GM12892 (cell line): ENCODE results near the gene BAIAP3.

Experiments used
- DNase-seq: peaks from one replicate; pipeline ENCODE4 v3.0.0; 2011; ENCODE audit not compliant: insufficient read length
- FAIRE-seq: peaks from 2 replicates; lab custom pipeline; 2011; peaks lifted over from hg19 to GRCh38; lab: Jason Lieb, UNC
- POLR2A ChIP-seq: IDR thresholded peaks from 2 replicates; pipeline ENCODE4 v1.6.1; 2011; ENCODE audit warnings: low read depth, low read length, control low read depth
- POLR2AphosphoS5 ChIP-seq: IDR thresholded peaks from 2 replicates; pipeline ENCODE4 v1.6.1; 2011; ENCODE audit warnings: low read depth, low read length, control low read depth
- TAF1 ChIP-seq: IDR thresholded peaks from 2 replicates; pipeline ENCODE4 v1.6.1; 2011; ENCODE audit warnings: low read depth, mild to moderate bottlenecking, control low read depth, low read length, borderline replicate concordance

The BAIAP3 gene

DNA sequence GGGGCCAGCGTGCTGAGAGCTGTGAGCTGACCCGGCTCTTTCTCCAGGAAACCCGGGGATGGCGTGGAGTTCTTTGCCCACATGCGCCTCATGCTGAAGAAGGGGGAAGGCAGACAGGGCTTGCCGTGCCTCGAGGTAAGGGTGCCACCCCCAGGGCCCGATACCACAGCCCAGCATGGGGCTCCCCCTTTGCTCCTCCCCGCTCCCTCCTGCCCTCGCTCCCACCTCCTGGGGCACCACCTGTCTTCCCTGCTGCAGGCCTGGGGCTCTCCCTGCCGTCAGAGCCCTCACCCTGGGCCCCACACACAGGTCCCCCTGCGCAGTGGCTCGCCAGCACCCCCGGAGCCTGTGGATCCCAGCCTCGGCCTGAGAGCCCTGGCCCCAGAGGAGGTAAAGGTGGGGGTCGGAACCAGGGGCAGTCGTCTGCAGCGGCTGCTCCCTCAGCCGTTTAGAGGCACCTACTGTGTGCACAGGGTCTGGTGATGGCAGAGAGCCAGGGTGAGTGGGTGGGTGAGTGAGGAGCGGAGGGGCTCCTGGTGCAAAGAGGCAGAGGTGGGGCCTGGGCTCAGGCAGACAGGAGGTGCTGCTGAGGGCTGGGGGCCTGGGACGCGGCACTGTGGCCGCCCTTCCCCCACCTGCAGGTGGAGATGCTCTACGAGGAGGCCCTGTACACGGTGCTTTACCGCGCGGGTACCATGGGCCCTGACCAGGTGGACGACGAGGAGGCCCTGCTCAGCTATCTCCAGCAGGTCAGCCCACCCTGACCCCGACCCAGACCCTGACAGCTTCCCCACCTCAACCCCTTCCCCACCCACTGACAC, 5.6 kb downstream of the BAIAP3 start:
- TF ChIP-seq TAF1 (no peak), POLR2A (no peak), POLR2AphosphoS5 (no peak)
- DNase-seq (no peak), FAIRE-seq (no peak)

DNA sequence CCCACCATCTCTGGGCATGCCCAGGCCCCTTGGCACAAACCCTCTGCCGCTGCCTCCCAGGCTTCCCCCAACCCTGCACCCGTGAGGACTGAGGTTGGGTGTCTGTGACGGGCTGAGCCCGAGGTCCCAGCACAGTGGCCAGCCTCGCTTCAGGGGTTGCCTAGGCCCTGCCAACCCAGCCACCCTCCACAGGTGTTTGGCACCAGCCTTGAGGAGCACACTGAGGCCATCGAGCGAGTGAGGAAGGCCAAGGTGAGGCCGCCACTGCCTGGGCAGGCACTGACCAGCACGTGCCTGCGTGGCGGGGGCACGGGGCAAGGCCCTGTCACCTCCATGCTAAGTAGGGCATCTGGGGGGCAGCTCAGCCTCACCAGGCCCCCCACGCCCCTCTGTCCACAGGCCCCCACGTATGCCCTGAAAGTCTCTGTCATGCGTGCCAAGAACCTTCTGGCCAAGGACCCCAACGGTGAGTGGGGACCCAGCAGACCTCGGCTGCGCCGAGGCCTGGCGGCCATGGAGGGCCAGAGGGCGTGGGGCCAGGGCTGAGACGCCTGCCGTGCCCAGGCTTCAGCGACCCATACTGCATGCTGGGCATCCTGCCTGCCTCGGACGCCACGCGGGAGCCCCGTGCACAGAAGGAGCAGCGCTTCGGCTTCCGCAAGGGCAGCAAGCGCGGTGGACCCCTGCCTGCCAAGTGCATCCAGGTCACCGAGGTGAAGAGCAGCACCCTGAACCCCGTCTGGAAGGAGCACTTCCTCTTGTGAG, 7.5 kb downstream of the BAIAP3 start:
- no peak for DNase-seq
- FAIRE-seq: no peak
- TF ChIP-seq TAF1 (no peak), POLR2AphosphoS5 (no peak), POLR2A (no peak)

DNA sequence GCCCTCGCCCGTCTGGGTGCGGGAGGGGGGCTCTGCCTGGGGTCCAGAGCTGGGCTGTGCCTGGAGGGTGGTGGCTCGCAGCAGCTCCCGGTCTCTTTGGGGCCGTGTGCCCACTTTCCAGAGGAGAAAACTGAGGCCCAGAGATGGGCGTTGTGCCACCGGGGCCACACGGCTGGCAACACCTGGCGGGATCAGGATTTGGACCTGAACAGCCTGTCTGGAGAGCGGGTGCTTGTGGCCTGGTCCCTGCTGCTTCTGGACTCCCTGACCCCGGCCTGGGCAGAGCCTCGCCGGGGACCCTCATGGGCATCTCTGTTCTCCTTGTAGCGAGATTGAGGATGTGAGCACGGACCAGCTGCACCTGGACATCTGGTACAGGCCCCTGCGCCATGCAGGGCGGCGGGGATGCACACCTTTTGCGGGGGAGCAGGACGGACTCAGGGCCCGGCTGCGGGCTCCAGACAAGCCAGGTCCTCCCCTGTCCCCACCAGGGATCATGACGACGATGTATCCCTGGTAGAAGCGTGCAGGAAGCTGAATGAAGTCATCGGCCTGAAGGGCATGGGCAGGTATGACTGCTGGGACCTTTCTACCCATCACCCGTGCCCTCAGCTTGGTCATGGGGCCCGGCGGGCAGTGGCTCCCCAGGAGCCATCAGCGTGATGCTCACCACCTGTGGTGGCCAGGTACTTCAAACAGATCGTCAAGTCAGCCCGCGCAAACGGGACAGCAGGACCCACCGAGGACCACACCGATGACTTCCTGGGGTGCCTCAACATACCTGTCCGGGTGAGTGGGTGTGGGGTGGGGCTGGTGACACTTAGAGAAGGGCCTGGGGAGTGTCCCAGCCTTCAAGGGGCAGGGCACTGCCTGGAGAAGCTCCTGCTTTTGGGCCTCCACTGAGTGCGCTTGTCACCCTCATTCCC, 8.3 kb downstream of the BAIAP3 start:
- DNase-seq (no peak), FAIRE-seq (no peak)
- TF ChIP-seq POLR2A (no peak), TAF1 (no peak), POLR2AphosphoS5 (no peak)

DNA sequence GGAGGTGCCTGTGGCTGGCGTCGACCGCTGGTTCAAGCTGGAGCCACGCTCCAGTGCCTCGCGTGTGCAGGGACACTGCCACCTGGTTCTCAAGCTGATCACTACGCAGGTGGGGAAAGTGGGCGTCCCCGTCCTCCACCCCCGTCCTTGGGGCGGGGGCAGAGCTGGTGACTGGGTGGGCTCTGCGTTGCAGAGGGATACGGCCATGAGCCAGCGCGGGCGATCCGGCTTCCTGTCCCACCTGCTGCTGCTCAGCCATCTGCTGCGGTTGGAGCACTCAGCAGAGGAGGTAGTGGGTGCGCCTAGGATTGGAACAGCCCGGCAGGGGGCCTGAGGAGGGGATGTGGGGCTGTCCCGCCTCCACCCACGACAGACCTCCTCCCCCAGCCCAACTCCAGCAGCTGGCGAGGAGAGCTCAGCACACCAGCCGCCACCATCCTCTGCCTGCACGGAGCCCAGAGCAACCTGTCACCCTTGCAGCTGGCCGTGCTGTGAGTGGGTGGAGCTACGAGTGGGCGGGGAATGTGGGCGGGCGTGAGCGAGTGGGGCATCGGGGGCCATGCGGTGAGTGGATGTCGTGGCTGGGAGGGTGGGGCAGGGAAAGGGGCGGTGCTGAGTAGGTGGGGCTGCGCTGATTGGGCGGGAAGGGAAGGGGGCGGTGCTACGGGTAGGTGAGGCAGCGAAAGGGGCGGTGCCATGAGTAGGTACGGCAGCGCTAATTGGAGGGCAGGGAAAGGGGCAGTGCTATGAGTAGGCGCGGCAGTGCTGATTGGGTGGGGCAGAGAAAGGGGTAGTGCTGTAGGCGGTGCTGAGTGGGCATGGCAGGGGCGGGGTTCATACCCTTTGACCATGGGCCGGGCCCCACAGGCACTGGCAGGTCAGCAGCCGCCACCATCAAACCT, 9.3 kb downstream of the BAIAP3 start:
- peak; percentile 99 for DNase-seq
- no peak for TF ChIP-seq TAF1
- TF ChIP-seq POLR2AphosphoS5: no peak
- TF ChIP-seq POLR2A: no peak
- peak; percentile 99 for FAIRE-seq

- no peak for DNase-seq
- no peak for TF ChIP-seq POLR2AphosphoS5
- no peak for TF ChIP-seq POLR2A
- no peak for TF ChIP-seq TAF1
- peak; percentile 36 for FAIRE-seq
Observed at GRCh38 chr16:1343428-1344242, 10.2 kb downstream of the BAIAP3 start.

DNA sequence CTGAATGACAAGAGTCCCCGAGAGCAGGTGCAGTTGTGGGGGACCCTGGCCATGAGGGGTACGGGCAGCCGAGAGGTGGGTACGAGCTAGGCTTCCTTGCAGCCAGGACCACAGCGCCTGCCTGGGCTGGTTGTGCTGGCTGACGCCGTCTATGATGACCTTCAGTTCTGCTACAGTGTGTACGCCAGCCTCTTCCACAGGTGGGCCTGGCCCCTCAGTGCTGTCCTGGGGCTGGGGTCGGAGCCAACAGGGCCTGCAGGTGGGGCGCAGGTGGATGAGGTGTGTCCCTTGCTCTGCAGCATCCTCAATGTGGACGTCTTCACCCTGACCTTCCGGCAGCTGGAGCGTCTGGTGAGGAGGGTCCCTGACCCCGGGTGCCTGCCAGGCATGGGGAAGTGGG, 11.1 kb downstream of the BAIAP3 start:
- TF ChIP-seq POLR2A (no peak), POLR2AphosphoS5 (no peak), TAF1 (no peak)
- FAIRE-seq: no peak
- no peak for DNase-seq

DNA sequence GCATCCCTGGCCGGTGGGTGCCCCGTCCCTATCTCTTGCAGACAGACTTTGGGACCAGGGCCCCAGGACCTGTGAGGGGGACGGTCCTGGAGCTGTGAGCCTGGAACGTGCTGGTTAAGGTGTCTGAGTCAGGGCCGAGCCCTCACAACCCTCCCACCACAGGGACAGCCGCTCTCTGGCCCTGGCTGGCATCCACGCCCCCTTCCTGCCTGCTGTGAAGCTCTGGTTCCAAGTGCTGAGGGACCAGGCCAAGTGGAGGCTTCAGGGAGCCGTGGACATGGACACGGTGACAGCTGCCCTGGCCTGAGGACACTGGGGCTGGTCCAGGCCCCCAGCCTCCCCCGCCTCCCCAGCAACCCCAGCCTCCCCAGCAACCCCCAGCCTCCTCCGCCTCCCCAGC, 11.6 kb downstream of the BAIAP3 start:
- TF ChIP-seq POLR2AphosphoS5 (no peak), POLR2A (no peak), TAF1 (no peak)
- DNase-seq: no peak
- FAIRE-seq: no peak

- DNase-seq (no peak), FAIRE-seq (no peak)
- TF ChIP-seq TAF1: no peak
- no peak for TF ChIP-seq POLR2AphosphoS5
- TF ChIP-seq POLR2A: no peak
Observed at GRCh38 chr16:1345651-1346421, 12.4 kb downstream of the BAIAP3 start.

- peak; percentile 27; the same call in 1 of the 2 replicates for TF ChIP-seq POLR2AphosphoS5
- TF ChIP-seq TAF1: no peak
- peak; percentile 20; the same call in 1 of the 2 replicates for TF ChIP-seq POLR2A
- DNase-seq (no peak), FAIRE-seq (no peak)
Observed at GRCh38 chr16:1346422-1347285, 13.2 kb downstream of the BAIAP3 start.
